Measurements from ENCODE around the gene PNPLA8. TPM values are rescaled to one million over a fixed set of nuclear protein-coding genes. Genes with fewer than 3 reads are reported as not detected.

PNPLA8 gene
- total RNA-seq, 2 experiments from 2014 or later, result 23.0 to 26.4 TPM

- DNase-seq (ENCODE audit: low spot score), result no peak
Observed at GRCh38 chr7:108421720-108422331, 104.1 kb downstream of the PNPLA8 start.

More at GRCh38 chr7:108421720-108422331, 104.1 kb downstream of the PNPLA8 start:
- intact Hi-C loops (cut with micrococcal nuclease; ENCODE audit: unreplicated experiment), result no loop called here
- Histone ChIP-seq H4K20me1 (ENCODE audit: insufficient read depth, low read length) (no peaks in the 10 kb centered on the region), H2AFZ (ENCODE audit: low read length) (peak overlapping the region; percentile 18; the same call in 1 of the 2 replicates), H3K27ac (ENCODE audit: low read depth, low read length, poor library complexity, severe bottlenecking) (no peak overlapping the region), H3K4me1 (ENCODE audit: insufficient read depth, low read length, poor library complexity, severe bottlenecking) (peaks cover 12% of the 10 kb centered on the region), H3K36me3 (ENCODE audit: insufficient read depth, low read length) (no peaks in the 10 kb centered on the region), H3K4me3 (ENCODE audit: low read depth, low read length, poor library complexity, severe bottlenecking) (no peak overlapping the region), H3K4me2 (ENCODE audit: low read length) (no peak overlapping the region), H3K9me3 (ENCODE audit: low read length) (no peaks in the 10 kb centered on the region), H3K9me2 (ENCODE audit: insufficient read depth, low read length) (no peaks in the 10 kb centered on the region), H3K79me2 (ENCODE audit: insufficient read depth, low read depth, low read length) (no peaks in the 10 kb centered on the region)
- POLR2A ChIA-PET, result interaction anchor here (0.6 to 0.7 kb wide), 2 partner anchors 23 to 732 kb away, joined by 3 to 4 read pairs; no protein-coding TSS in a partner anchor
- CTCF ChIA-PET (ENCODE audit: unreplicated experiment), result no interaction called here
- no TSS peak for BruUV-seq (replicated peaks)
- TF ChIP-seq, protein P1, sequence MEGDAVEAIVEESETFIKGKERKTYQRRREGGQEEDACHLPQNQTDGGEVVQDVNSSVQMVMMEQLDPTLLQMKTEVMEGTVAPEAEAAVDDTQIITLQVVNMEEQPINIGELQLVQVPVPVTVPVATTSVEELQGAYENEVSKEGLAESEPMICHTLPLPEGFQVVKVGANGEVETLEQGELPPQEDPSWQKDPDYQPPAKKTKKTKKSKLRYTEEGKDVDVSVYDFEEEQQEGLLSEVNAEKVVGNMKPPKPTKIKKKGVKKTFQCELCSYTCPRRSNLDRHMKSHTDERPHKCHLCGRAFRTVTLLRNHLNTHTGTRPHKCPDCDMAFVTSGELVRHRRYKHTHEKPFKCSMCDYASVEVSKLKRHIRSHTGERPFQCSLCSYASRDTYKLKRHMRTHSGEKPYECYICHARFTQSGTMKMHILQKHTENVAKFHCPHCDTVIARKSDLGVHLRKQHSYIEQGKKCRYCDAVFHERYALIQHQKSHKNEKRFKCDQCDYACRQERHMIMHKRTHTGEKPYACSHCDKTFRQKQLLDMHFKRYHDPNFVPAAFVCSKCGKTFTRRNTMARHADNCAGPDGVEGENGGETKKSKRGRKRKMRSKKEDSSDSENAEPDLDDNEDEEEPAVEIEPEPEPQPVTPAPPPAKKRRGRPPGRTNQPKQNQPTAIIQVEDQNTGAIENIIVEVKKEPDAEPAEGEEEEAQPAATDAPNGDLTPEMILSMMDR (conservative IDR thresholded peaks at IDR 0.05; ENCODE audit: low read length), result no peak
- no peak for TF ChIP-seq EZH2phosphoT487 (IDR thresholded peaks at IDR 0.05; ENCODE audit: borderline replicate concordance, low read depth, low read length)

Other genes starting within 250 kb of the PNPLA8 start
- gene NRCAM, start 69.7 kb downstream of the PNPLA8 start, total RNA-seq (2014; rRNA removed; shearing (Covaris generic)), result not detected in 2 replicates
- gene NRCAM, start 69.7 kb downstream of the PNPLA8 start, total RNA-seq (2022), result not detected in 2 replicates
- gene THAP5, start 43.6 kb upstream of the PNPLA8 start, total RNA-seq (2014; rRNA removed; shearing (Covaris generic)), result 23.5 and 24.2 TPM in 2 replicates
- 33.8 and 39.3 TPM in 2 replicates for gene THAP5, start 43.6 kb upstream of the PNPLA8 start, total RNA-seq (2022)
- gene DNAJB9, start 43.7 kb upstream of the PNPLA8 start, total RNA-seq (2014; rRNA removed; shearing (Covaris generic)), result 20.3 and 22.4 TPM in 2 replicates
- 11.1 and 11.4 TPM in 2 replicates for gene DNAJB9, start 43.7 kb upstream of the PNPLA8 start, total RNA-seq (2022)